T-helper 17 cell (primary cell): Measurements from ENCODE around the gene YPEL5. TPM values are rescaled to one million over a fixed set of nuclear protein-coding genes. Genes with fewer than 3 reads are reported as not detected.
A peak's percentile ranks its signal among the peaks of the same experiment; 100 is the strongest.

ENCODE experiments used
- ATAC-seq: fragments of 150-1000 bp; cut with Tn5 transposase; 2 replicates; pipeline ENCODE4 v1.10.0; 2021; ENCODE audit warnings: mild to moderate bottlenecking, moderate library complexity
- DNase-seq, 3 donors: peaks; one replicate each; pipeline versions ENCODE4 v3.0.0 to v3.0.0-alpha.2; 2020 to 2021
- H3K9me3 ChIP-seq: one replicate; pipeline ENCODE4 v1.7.0; 2013; ENCODE audit warnings: low read length, mild to moderate bottlenecking; ENCODE audit not compliant: control insufficient read depth, poor library complexity, severe bottlenecking
- H3K27ac Mint-ChIP-seq: one replicate; pipeline ENCODE4 v1.8.0; 2022; ENCODE audit warnings: mild to moderate bottlenecking, moderate library complexity, mixed read lengths
- H3K27me3 Mint-ChIP-seq: one replicate; pipeline ENCODE4 v1.8.0; 2022; ENCODE audit warnings: mixed read lengths
- H3K36me3 Mint-ChIP-seq: one replicate; pipeline ENCODE4 v1.8.0; 2022; ENCODE audit warnings: low read depth, mixed read lengths
- H3K4me1 Mint-ChIP-seq: one replicate; pipeline ENCODE4 v1.8.0; 2022; ENCODE audit warnings: mild to moderate bottlenecking, mixed read lengths
- H3K4me3 Mint-ChIP-seq: one replicate; pipeline ENCODE4 v1.8.0; 2022; ENCODE audit warnings: mild to moderate bottlenecking, moderate library complexity, mixed read lengths
- total RNA-seq, 4 donors: library from RNA in 2 of 4; stranded (reverse) in 2 of 4; gene quantifications; one replicate each; pipeline ENCODE4 v1.2.3 and lab custom pipeline; 2022 to 2026

The YPEL5 gene
- total RNA-seq, 2 donors from 2014 or later: 614 to 922 TPM

DNA sequence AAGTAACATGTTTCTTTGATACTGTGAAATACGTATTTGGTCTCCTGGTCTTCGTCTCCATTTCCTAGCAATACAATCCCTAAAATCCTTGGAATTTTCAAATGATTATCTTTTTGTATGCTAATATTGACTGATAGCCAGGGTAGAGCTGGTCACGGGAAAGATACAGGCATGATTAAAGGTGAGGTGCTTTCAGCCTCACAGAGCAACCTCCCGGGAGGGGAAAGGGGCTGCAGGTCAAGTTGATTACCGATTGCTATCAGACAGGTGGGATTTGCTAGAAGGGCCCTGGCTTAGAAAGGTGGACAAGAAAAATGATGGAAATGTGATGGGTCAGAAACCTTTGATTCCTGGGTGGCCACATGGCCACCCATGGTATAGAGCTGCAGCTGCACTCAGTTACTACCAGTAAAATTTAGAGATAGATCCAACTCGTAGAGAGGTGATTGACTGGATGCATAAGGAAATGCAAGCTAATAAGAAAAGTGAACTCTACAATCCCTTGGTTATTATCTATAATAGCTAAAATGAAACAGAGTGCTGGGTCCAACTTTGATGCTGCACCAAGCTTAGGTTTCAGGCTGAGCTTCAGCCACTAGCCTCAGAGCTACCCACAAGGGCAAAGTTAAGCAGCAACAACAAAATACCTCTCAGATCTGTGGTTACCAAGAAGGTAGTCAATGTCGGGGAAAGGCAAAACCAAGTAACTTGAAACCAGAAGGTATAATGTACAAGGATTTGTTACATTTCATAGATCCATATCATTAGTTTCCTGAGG, 15.3 kb downstream of the YPEL5 start:
- Mint-ChIP-seq H3K36me3 (peaks cover 10% of the 10 kb centered on the region), H3K4me3 (peak overlapping the region; percentile 84), H3K27me3 (no peaks in the 10 kb centered on the region), H3K27ac (peak overlapping the region; percentile 95), H3K4me1 (peaks cover 33% of the 10 kb centered on the region)
- no peaks in the 10 kb centered on the region for H3K9me3 ChIP-seq
- no peak for DNase-seq
- peak; percentile 3 for ATAC-seq

DNA sequence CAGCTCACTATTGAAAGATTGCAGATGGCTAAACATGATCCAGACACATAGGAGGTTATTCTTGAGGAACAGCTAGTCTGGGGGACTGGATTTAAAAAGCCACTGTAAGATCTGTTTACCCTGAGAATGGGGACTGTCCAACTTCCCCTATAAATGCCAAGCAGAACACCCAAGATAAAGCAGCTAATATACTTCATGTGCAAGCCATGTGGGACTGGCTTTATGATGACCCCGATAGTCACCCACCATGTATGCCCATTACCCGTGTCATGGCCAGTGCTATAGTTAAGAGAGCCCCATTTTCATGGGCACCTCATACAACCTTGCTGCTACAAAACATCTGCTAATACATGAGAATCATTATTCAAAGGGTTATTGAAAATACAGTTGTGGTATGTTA, 16.0 kb downstream of the YPEL5 start:
- H3K4me3 Mint-ChIP-seq: peak overlapping the region; percentile 84
- ATAC-seq (peak; percentile 11), DNase-seq (no peak)
- peaks cover 29% of the 10 kb centered on the region for H3K4me1 Mint-ChIP-seq
- peak overlapping the region; percentile 95 for H3K27ac Mint-ChIP-seq
- no peaks in the 10 kb centered on the region for H3K9me3 ChIP-seq
- H3K27me3 Mint-ChIP-seq: no peaks in the 10 kb centered on the region
- peaks cover 13% of the 10 kb centered on the region for H3K36me3 Mint-ChIP-seq

DNA sequence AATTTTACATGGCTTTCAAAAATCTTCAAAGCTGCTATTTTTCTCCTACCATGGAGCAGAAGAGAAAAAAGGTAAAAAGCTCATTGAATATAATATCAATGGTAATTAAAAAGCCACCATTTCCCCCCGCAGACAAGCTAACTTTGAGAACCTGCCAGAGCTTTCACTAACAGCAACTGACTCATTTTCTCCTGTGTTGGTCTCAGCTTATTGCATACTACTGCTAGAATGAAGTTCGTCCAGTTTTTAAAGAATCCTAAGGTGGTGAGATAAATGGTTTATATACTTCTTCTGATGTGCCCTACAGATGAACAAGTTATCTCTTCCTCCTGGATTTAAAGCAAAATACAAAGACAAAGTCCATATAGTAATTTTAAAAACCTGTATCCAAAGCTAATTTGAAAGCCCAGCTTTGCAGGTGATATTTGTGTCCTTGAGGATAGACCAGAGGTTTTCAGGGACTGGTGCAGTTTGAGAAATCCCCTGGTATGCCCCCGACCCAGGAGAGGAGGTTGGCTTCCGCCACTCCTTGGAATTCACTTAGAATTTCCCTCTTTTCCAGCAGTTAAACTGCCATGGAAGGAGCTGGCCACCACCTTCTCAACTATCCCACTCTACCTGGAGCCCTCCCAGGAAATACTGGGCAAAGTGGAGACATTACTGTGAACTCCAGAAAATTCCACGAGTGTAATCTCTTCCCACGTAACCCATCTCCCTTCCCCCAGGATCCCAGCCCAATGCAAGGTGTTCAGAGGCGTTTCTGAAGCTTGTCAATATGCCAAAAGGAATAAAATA, 17.5 kb downstream of the YPEL5 start:
- Mint-ChIP-seq H3K27ac (peak overlapping the region; percentile 95), H3K4me3 (peak overlapping the region; percentile 68), H3K4me1 (peaks cover 33% of the 10 kb centered on the region), H3K27me3 (no peaks in the 10 kb centered on the region), H3K36me3 (peaks cover 16% of the 10 kb centered on the region)
- H3K9me3 ChIP-seq: no peaks in the 10 kb centered on the region
- ATAC-seq (peak; percentile 7), DNase-seq (no peak)

DNA sequence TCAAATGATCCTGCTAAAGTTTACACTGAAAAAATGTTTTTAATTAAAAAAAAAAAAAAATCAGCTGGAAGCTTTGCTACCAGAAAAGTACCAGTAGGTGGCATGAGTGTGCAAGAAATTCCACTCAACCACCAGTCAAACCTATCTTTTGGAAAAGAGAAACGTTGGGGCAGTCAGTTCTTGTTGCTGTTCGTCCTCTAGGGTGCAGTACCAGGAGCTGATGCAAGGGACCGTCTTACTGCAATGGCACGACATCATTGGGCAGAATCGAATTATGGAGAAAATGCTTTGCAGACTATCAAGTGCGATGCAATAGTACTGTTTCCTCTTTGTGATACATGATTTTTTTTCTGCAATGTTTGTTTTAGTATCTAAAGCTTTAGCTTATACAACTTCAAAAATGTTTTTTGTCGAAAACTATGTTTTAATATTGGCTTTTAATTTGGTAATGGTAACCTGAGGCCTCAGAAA, 18.3 kb downstream of the YPEL5 start:
- Mint-ChIP-seq H3K27ac (peak overlapping the region; percentile 95), H3K4me1 (peaks cover 36% of the 10 kb centered on the region), H3K36me3 (peaks cover 20% of the 10 kb centered on the region), H3K4me3 (peak overlapping the region; percentile 59), H3K27me3 (no peaks in the 10 kb centered on the region)
- H3K9me3 ChIP-seq: no peaks in the 10 kb centered on the region
- ATAC-seq: peak; percentile 64
- DNase-seq: peak in 2 of 3 donors; percentile 27 to 41

DNA sequence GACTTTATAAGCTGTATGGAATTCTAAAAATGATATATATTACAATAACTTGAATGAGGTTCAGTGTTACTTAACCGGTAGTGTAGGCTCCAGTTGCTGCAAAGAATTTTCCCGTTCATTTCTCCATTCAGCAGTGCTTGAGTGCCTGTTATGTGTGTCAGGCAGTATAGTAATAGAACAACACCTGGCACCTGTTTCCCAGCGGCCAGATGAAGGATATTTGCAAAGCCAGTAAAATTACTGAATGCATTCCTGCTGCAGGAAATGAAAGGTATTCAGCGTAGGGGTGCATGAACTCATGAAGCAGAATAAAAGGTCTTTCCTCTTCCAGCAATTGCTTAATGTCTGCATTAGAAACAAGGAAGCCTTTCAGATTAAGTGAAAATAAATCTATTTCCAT, 18.8 kb downstream of the YPEL5 start:
- DNase-seq (no peak), ATAC-seq (no peak)
- Mint-ChIP-seq H3K27me3 (no peaks in the 10 kb centered on the region), H3K27ac (peak overlapping the region; percentile 95), H3K36me3 (peaks cover 17% of the 10 kb centered on the region), H3K4me1 (peaks cover 36% of the 10 kb centered on the region), H3K4me3 (peak overlapping the region; percentile 66)
- no peaks in the 10 kb centered on the region for H3K9me3 ChIP-seq

DNA sequence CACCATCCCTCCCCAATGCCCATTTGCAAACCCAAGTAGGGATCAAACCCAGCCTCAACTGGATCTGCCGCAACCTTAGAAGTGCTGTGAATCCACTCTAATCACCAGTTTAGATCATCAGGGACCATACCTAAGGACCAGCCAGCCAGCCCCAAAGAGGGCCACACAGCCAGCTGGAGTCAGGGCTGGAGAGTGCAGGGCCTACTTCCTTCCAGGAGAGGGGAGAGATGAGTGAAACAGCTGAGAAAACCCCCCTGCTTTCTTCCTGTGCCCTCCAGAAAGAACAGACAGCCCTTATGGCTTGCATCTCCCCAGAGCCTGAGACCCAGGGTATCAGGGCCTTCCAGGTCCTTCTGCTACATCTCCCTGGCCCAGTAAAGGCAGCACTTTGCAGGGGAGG, 25.8 kb downstream of the YPEL5 start:
- Mint-ChIP-seq H3K4me3 (no peak overlapping the region), H3K36me3 (peaks cover 12% of the 10 kb centered on the region), H3K4me1 (peaks cover 22% of the 10 kb centered on the region), H3K27me3 (no peaks in the 10 kb centered on the region), H3K27ac (peak overlapping the region; percentile 95)
- H3K9me3 ChIP-seq: no peaks in the 10 kb centered on the region
- DNase-seq (no peak), ATAC-seq (peak; percentile 7)

DNA sequence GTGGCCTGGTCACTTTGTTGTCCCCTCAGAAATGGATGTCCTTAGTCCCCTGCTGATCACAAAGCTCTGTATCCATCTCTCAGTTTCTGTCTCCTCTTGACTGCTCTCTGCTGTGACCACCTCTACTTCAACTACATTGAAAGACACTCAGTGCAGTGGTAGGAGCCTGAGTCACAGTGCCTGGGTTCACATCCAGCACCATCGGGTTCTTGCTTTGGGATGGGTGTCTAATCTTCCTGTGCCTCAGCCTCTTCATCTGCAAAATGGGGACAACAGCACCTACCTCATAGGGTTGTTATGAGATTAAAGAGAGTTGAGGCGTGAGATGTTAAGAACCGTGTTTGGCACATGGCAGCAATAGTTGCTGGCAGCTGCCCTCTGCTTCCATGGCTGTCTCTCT, 30.6 kb downstream of the YPEL5 start:
- ATAC-seq (peak; percentile 2), DNase-seq (no peak)
- Mint-ChIP-seq H3K4me3 (peak overlapping the region; percentile 21), H3K4me1 (peaks cover 5% of the 10 kb centered on the region), H3K36me3 (no peaks in the 10 kb centered on the region), H3K27me3 (peaks cover 12% of the 10 kb centered on the region), H3K27ac (peak overlapping the region; percentile 93)
- H3K9me3 ChIP-seq: no peaks in the 10 kb centered on the region

DNA sequence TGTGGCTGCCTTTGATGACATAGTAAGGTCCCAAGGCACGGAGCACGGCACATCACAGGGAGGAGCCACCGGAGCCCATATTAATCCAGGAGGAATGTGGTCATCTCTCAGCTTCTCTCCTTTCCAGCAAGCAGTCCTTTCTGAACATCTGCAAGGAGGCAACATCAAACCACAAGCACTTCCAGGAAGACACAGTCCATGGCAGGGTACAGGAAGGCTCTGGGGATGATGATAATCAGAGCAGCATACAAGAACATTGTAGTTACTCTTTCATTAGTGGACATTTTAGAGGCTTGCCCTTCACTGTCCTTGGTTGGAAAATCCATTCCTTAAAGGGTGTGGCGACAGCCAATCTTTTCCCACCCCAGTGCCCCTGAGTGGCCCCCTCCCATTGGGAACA, 31.1 kb downstream of the YPEL5 start:
- peak overlapping the region; percentile 93 for H3K27ac Mint-ChIP-seq
- DNase-seq: no peak
- H3K4me1 Mint-ChIP-seq: peaks cover 5% of the 10 kb centered on the region
- peak overlapping the region; percentile 19 for H3K4me3 Mint-ChIP-seq
- ATAC-seq: peak; percentile 4
- peaks cover 12% of the 10 kb centered on the region for H3K27me3 Mint-ChIP-seq
- no peaks in the 10 kb centered on the region for H3K9me3 ChIP-seq
- no peaks in the 10 kb centered on the region for H3K36me3 Mint-ChIP-seq

DNA sequence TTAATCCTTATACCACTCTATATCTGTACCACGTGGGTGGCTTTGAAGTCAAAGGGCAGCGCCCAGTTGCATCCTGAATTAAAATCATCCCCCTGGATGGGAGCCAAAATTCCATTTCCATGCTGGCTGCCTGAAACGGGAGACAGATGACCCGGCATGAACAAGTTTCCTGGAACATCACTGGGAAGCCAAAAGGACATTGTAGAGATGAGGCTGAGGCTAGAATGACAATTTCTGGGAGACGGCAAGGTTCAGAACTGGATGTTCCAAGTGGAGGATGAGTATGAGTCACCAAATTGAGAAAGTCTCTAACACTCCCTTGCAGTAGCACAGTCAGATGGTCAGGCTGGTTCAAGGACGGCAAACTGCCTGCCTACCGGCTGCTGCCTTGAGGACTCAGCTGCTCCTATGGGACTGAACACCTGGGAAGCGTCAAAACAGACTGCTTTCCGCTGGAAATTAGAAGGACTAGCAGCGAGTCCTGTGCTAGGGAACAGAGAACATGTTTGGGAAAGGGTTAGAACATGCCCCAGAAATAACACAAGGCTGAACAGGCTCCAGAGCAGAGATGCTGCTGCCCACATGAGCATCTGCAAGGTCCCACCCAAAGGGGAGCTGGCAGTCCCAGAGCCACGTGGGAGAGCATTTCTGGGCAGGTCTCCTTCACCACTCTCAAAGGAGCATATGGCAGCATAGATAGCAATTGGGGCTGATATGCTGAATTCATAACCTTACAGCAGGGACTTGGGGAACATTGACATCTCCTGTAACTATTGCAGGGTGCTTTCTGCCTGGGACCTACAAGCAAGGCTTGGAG, 32.0 kb downstream of the YPEL5 start:
- ATAC-seq: peak; percentile 12
- Mint-ChIP-seq H3K4me1 (peaks cover 5% of the 10 kb centered on the region), H3K27me3 (peaks cover 13% of the 10 kb centered on the region)

DNA sequence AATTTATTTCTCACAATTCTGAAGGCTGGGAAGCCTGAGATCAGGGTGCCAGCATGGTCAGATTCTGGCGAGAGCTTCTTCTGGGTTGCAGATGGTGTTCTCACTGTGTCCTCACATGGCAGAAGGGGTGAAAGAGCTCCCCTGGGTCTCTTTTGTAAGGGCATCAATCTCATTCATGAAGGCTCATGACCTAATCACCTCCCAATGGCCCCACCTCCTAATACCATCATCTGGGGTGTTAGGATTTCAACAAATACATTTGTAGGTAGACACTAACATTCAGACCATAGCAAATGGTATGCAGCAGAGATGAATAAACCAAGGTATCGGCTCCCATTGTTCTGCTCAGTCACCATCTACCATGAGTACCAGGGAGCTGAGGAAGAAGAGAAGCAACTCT, 32.7 kb downstream of the YPEL5 start:
- peak overlapping the region; percentile 93 for H3K27ac Mint-ChIP-seq
- peaks cover 3% of the 10 kb centered on the region for H3K4me1 Mint-ChIP-seq
- ATAC-seq (no peak), DNase-seq (no peak)
- H3K9me3 ChIP-seq: no peaks in the 10 kb centered on the region
- peaks cover 17% of the 10 kb centered on the region for H3K27me3 Mint-ChIP-seq
- peak overlapping the region; percentile 60 for H3K4me3 Mint-ChIP-seq
- no peaks in the 10 kb centered on the region for H3K36me3 Mint-ChIP-seq

More for the DNA sequence above, 32.0 kb downstream of the YPEL5 start:
- Mint-ChIP-seq H3K27ac (peak overlapping the region; percentile 93), H3K36me3 (no peaks in the 10 kb centered on the region), H3K4me3 (peak overlapping the region; percentile 53)
- DNase-seq: no peak
- H3K9me3 ChIP-seq: no peaks in the 10 kb centered on the region

DNA sequence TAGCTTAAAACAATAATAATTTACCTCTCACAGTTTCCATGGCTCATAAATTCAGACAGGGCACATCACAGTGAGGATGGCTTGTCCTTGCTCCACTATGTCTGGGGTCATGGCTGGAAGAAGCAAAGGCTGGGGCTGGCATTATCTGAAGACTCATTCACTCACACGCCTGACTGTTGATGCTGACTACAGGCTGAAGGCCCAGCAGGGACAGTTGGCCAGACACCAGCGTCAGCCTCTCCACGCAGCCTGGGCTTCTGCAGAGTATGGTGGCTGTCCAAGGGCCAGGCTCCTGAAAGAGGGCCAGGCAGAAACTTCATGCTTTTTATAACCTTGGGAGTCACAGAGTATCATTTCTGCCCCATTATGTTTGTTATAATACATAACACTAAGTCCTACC, 33.4 kb downstream of the YPEL5 start:
- Mint-ChIP-seq H3K4me1 (peaks cover 3% of the 10 kb centered on the region), H3K4me3 (peak overlapping the region; percentile 53), H3K27ac (peak overlapping the region; percentile 93), H3K27me3 (peaks cover 17% of the 10 kb centered on the region), H3K36me3 (no peaks in the 10 kb centered on the region)
- no peak for DNase-seq
- ATAC-seq: peak; percentile 9
- no peaks in the 10 kb centered on the region for H3K9me3 ChIP-seq

DNA sequence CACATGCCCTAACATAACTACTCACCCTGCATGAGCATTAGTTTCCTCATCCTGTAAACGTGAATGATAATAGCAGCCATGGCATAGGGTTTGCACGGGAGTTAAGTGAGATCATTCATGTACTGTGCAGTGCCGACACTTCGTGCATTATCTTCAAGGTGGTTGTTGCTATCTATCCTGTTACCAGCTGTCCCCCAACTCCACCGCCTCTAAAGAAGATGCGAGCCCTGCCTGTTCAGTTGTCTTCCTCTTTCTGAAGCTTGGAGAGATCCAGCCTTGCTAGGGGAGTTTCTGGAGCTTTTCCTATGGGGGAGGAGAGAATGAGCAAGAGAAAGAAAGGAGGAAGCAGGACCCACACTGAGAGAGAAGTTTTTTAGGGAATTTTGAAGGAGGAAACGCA, 34.4 kb downstream of the YPEL5 start:
- Mint-ChIP-seq H3K27me3 (peaks cover 24% of the 10 kb centered on the region), H3K4me1 (peaks cover 3% of the 10 kb centered on the region), H3K4me3 (peak overlapping the region; percentile 66), H3K36me3 (peaks cover under 1% of the 10 kb centered on the region), H3K27ac (peak overlapping the region; percentile 93)
- H3K9me3 ChIP-seq: no peaks in the 10 kb centered on the region
- DNase-seq: no peak
- peak; percentile 3 for ATAC-seq

DNA sequence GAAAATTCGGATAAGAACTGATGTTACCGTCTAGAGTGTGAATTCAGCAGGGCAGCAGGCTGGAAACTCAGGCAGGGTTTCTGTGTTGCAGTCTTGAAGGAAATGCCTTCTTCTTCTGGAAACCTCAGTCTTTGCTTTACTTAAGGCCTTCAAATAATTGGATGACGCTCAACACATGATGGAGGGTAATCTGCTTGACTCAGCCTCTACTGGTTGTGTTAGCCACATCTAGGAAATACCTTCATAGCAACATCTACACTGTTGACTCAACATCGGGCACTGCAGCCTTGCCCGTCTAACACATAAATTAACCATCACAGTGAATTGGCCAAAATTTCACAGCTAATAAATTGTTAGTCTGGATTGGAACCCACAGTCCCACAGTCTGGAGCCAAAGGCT, 37.2 kb downstream of the YPEL5 start:
- Mint-ChIP-seq H3K4me3 (peak overlapping the region; percentile 49), H3K4me1 (no peaks in the 10 kb centered on the region), H3K27ac (peak overlapping the region; percentile 19)

More for the DNA sequence above, 37.2 kb downstream of the YPEL5 start:
- DNase-seq (no peak), ATAC-seq (no peak)
- peaks cover 33% of the 10 kb centered on the region for H3K27me3 Mint-ChIP-seq
- H3K36me3 Mint-ChIP-seq: peaks cover 2% of the 10 kb centered on the region
- H3K9me3 ChIP-seq: no peaks in the 10 kb centered on the region
